RPMI8226 (cell line): Measurements from ENCODE around the gene USP13.
"Not testable (repeated sequence)": the region's sequence is repeated elsewhere in the genome, so short reads cannot be mapped to it uniquely, and the experiment has no call there.

Source experiments
- DNase-seq: peaks from one replicate; pipeline ENCODE4 v3.0.0-alpha.2; 2015

Gene USP13

DNA sequence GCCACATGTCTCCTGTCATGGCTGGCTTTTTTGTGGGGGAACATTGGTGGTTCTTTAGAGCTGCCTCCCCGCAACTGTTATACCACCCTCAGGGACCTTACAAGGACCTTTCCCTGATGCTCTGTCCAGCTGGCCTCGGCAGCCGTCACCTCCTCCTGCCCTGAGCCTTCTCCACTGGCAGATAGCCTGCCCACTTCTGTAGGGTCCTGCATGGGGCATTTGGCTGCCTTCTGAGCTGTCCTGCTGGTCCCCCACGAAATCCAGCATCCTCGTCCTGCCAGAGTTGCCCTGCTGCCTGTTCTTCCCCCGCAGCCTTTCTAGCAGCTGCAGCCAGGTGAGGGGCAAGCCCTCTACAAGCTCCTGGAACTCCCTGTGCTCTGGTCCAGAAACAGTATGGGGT lies 86.2 kb downstream of the USP13 start:
- DNase-seq: no peak

DNA sequence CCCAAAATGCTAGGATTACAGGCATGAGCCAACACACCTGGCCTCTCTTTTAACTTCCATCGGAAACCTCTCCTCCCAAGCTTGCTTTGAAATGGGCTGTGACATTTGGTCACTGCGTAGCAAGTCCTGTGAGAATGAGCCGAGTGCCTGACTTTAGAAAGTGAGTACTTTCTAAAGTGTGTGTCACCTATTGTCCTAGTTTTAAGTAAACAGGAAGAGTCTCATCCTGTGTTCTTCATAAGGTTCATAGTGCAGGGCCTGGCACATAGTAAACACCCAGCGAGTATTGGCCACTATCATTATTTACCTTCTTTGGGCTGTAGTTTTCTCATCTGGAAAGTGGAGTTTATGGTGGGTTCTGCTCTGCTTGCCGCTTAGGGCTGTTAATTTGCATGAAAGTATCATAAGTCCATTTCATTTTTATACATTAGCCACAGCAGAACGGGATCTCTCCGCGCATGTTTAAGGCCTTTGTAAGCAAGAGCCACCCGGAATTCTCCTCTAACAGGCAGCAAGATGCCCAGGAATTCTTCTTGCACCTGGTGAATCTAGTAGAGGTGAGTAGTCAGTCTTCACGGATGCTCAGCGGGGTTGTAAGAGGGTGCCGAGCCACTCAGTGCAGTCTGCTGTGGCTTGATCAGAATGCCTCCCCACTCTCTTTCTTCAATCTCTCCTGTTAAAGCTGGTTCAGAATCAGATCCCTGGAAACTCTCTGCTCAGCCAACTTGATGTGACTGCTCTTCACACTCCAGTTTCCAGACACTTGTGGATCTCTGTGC lies 87.2 kb downstream of the USP13 start:
- DNase-seq: no peak

DNA sequence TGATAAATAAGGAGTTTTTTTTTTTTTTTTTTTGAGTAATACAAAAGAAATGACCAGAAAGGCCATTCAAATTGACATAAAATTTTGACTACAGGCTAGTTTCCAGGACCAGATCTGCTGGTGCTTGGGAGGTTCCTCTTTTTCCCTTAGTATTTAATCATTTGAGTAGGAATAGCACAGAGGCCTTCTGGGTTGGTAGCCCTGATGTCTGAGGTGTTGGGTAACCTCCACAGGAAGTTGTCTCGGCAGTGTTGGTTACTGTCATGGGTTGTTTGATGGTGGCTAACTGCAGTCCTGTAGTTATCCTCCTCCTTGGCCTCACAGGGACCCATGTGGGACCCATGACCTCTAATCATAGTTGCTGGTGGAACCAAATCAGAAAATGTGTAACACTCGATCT lies 91.1 kb downstream of the USP13 start:
- no peak for DNase-seq

DNA sequence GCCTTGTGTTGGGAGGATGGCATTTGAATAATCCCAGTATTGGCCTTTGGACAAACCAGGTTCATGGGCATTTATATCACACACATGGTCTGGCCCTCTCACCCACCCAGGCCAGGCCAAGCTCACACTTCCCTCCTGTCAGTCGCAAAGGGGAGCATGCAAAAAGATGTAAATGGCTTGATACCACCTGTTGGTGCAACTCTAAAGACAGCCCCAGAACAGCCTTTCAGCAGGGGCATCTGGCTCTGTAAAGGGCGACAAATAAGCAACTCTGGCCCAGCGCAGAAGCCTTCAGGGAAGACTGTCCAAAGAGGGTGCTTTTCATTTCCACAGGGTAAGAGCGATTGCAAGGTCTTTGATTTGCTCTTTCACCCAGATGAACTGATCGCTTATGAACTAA lies 91.8 kb downstream of the USP13 start:
- DNase-seq: no peak

DNA sequence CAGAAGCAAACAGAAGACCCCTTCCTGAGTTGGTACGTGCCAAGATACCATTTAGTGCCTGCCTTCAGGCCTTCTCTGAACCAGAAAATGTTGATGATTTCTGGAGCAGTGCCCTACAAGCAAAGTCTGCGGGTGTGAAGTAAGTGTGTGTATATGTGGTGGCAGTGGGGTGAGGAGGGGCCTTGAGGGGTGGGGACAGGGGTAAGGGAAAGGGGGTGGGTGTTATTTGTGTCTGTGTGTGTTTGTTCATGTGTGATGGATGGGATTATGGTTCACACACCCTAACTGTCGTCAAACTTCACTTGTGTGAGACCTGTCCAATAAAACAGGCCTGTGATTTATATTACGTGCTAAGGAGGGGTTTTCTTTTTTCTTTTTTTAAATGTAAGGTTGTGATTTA lies 92.2 kb downstream of the USP13 start:
- DNase-seq: no peak

DNA sequence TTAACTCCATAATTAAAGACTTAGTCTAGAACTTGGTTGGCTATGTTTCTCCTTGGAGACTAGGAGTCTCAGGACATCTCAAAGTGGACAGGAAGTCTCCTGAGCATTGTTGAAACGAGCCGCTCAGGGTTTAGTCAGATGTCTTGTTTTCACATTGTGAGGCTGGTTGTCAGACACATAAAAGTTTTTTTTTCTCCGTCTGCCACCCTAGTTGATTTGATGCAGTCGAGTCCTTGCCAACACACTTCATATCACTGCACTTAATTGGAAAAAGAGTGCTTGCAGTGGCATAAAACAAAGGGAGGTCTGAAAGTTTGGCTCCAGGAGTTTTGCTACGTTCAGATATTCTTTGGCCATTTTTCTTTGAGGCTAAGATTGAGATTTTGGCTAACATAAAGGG lies 92.9 kb downstream of the USP13 start:
- no peak for DNase-seq

DNA sequence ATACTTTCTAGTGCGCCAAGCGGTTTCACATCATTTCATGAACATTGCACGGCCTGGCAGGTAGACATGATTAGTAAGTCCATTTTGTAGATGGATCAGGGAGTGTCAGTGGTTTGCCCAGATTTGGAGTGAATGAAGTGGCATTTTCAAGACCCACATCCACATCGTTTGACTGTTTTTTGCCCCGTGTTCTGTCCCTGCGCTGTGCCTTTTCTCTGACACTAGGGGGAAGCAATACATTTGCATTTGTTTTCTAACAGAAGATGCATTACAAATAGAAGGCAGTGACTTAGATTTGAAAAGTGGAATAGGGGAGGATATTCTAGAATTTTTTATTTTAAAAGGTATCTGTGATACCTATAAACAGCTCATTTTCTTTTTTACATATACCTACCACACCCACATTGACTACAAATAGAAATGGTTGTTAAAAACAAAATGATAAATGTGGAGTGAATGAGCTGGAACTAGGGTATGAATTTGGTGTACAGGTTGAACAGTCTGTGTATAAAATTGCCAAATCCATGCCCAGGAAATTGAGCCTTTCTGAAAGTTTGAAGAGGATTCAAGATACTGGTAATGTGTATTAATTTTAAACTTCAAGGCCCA lies 98.0 kb downstream of the USP13 start:
- peak; percentile 48 for DNase-seq

DNA sequence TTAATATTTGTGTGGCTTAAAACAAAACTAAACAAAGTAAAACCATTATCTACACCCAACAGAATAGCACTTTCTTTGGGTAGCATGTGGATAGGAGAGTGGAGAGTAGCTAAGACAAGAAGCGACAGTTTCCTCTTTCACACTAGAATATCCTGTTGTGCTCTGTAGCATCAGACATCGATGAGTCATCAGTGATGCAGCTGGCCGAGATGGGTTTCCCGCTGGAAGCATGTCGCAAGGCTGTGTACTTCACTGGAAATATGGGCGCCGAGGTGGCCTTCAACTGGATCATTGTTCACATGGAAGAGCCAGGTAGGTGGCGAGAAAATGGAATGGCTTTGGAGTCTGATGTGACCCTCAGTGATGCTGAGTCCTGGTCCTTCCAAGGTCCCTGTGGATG lies 108.1 kb downstream of the USP13 start:
- DNase-seq: no peak

DNA sequence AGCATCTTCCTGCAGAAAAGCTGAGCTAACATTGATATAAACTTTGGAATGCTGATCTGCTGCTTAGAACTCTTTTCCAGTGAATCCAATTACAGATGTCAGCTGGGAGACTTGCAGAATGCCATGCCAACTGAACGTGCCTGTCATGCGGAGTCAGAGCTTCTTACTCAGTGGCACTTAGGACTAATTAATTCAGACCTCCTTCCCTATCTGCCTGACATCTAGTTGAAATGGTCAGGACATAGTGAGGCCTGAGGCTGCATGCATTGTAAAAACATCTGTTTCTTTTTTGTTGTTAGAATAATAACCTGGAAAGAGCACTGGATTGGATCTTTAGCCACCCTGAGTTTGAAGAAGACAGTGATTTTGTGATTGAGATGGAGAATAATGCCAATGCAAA lies 112.6 kb downstream of the USP13 start:
- DNase-seq: no peak

DNA sequence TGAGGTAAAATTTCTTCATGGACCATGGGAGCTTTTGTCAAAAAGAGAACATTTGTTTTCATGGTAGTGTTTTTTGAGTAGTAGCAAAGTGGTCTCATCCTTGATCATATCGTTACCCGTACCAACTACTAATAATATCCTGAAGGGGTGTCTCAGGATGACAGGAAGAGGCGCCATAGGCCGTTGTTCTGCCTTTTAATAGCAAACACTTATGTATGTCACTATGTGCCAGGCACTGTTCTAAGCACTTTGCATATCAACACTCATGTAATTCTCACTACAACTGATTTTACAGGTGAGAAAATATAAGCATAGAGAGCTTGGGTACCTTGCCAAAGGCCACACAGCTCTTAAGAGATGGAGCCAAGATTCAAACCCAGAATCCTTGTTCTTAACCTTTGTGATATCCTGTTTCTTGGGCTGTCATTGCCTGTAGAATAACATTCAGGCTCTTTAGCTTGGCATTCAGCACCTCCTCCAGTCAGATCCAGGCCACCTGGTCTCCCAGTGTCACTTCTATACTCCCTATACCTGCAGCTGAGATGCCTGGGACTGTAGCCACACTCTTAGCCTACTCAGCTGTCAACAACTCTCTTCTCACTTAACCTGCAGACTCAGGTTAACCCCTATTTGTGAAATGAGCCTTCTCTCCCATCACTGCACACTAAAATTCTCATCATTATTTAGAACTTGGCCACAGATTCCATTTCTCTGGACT lies 113.7 kb downstream of the USP13 start:
- DNase-seq: no peak

DNA sequence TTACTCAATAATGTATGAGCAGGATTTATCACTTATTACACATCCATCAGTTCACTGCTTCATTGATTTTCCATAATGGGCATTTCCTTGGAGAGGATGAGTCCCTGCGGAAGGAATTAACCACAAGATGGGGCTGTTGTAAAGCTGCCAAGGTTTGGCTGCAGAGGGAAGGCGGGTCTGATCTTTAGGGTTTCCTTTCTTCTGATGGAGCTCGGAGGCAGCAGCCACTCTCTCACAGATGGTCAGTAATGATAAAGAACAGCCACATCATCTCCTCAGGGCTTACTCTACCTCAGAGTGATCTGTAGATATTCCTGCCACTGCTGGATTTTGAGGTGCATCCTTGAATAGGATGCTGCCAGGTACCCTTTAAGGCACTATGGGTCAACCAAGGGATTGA lies 115.2 kb downstream of the USP13 start:
- DNase-seq: peak; percentile 30

DNA sequence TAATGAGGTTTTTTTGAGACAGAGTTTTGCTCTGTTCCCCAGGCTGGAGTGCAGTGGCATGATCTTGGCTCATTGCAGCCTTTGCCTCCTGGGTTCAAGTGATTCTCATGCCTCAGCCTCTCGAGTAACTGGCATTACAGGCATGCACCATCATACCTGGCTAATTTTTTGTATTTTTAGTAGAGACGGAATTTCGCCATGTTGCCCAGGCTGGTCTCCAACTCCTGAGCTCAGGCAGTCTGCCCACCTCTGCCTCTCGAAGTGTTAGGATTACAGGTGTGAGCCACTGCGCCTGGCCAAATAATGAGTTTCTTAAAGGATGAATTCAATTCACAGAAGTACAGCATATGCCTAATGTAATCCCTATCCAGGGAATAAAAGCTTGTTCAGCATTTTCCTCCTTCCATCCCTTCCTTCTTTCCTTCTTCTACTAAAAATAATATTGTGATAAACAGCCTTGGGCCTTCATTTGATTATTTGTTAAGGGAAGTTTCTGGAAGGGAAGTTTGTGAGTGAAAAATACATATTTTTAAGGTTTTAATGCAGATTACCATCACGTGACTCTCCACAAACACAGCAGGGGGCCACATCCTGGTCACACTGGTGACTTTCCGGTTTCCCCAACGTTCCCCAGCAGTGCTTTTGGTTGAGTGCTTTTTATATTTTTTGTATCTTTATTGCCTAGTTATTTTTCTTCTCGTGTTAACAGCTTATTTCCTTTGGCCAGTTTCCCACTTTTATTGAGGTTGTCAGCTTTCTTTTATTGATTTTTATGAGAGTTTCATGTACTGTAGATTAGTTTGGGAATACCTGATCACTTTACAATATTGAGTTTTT lies 116.8 kb downstream of the USP13 start:
- no peak for DNase-seq

DNA sequence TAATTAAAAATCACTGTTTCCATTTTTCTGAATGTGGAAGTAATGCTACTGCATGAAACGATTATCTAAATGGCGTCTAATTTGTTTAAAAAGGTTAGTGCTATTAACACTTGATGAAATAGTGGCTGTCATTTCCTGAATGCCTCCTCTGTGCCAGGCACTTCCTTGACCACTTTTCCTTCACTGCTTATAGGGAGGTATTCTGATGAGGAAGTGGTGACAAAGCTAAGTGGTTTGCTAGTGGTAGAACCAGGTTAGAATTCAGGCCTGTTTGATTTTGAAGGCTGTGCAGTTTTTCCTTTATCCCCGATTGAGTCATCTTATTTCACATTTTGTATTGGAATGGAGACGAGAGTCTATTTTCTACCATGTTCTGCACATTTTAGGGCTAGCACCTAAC lies 119.0 kb downstream of the USP13 start:
- DNase-seq: no peak

DNA sequence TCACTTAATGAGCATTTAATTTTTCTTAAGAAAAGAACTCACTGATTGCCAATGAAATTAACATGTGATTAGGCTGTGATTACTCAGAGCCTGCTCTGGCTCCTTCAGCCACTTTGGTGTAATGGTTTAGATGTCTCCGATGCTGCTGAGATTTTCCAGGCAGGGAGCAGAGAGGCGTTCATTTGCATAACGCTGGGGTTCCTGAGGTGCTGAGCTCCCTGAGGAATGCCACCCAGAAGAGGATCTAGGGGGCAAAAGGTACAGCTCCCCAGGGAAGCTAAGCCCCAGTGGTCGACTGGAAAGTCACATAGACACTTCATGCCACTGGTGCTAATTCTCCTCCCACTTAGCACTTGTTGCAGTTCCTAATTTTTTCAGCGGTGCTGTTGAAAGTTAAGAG lies 119.5 kb downstream of the USP13 start:
- DNase-seq: no peak

DNA sequence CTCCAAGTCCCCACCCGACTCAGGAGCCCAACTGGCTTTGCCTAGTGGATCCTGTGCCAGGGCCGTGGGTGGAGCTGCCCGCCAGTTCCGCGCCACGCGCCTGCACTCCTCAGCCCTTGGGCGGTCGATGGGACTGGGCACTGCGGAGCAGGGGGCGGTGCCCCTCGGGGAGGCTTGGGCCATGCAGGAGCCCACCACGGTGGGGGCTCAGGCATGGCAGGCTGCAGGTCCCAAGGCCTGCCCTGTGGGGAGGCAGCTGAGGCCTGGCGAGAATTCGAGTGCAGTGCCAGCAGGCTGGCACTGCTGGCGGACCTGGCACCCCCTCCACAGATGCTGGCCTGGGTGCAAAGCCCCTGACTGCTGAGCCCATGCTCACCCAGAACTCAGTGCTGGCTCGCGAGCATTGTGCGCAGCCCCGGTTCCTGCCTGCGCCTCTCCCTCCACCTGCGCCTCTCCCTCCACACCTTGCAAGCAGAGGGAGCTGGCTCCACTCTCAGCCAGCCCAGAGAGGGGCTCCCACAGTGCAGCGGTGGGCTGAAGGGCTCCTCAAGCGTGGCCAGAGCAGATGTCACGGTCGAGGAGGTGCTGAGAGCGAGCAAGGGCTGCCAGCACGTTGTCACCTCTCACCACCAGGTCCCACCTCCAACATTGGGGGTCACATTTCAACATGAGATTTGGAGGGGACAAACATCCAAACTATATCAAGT lies 122.7 kb downstream of the USP13 start:
- no peak for DNase-seq

DNA sequence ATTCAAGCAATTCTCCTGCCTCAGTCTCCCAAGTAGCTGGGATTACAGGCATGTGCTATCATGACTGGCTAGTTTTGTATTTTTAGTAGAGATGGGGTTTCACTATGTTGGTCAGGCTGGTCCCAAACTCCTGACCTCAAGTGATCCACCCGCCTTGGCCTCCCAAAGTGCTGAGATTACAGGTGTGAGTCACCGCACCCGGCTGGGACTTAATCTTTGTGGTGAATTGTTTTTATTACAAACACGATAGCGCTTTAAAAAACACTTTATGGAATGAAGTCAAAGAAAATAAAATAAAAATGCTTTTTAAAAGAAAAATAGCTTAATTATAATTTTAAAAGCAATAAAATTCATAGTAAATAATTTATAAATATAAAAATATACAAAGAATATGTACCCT lies 130.0 kb downstream of the USP13 start:
- DNase-seq: not testable (repeated sequence)

DNA sequence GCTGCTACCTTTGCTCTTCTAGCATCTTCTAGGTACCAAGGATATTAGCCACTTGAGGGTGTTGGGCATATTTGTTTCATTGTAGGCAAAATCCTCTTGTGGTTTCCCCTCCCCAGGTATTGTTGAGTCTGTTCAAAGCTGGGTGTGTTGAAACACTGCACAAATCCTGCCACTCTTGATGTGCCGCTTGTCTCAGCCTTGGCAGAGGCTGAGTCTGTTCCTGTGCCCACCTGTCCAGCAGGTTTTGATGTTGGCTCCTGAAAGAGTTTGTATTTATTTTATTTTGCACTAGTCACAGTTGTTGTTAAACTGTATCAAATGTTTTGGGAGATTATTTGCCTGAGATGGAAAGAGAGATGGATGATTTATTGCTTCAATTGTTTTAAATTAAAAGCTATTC lies 136.2 kb downstream of the USP13 start:
- DNase-seq: no peak

DNA sequence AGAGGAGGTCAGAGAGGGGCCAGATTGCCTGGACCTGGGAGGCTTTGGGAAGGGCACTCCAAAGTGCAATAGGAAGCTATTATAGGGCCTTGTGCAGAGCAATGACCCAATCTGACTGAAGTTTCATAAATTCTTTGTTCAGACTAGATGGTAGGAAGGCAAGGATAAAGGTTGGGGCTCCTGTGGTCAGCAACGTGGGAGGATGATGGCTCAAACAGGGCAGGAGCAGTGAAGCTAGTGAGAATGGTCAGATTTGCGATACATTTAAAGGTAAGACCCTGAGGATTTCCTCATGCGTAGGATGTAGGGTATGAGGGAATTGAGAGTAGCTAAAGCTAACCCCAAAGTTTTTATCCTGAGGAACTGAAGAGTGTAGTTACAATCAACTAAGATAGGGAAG lies 139.0 kb downstream of the USP13 start:
- DNase-seq: no peak

DNA sequence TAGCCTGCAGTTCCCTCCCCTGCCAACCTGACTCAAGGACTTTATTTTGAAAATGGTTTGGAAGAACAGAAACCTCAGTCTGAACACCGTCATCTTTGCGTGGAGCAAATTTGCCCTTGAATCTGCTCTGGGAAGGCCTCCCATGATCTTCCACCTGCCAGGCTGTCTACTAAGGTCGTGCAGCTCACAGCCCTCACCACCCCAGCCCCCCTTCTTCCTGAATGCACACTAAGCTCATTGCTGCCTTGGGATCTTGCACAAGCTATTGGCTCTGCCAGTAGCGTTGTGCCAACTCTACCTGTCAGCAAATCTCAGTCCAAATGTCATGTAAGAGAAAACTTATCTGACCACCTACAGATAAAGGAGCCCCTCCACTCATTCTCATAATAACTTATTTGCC lies 141.5 kb downstream of the USP13 start:
- DNase-seq: no peak

DNA sequence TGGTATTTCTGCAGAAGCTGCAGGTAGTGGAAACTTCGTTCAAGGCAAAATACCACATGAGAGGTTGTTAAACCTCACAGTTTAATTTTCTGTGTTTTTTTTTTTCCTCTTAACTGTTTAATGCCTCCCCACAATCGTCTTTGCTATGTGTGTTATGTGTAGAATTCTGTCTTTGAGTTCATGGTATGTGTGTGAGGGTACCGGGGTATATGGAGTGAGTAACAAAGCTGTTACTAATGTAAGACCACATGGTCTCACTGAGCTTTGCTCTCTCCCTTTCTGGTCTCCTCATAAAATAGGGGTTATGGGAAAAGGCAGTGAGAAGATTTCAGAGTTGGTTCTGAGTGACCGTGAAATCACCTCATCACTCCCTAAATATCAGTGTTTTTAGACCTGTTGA lies 143.6 kb downstream of the USP13 start:
- no peak for DNase-seq

DNA sequence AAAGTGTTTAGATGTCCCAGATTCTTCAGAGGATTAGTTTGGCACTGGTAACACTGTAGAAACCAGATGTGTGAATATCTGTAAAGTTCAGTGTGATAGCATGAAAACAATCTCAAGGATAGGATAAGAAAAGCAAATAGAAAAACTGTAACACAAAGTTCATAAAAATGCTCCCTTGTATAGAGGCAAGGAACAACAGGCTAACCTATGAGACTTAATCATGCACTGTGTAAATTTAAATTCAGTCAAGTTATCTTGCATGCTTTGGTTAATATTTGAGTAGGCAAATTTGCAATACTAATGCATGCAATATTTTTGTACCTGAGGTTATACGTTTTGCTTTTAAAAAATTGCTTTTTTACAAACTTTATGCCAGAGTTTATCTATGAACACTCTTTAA lies 144.4 kb downstream of the USP13 start:
- DNase-seq: no peak

DNA sequence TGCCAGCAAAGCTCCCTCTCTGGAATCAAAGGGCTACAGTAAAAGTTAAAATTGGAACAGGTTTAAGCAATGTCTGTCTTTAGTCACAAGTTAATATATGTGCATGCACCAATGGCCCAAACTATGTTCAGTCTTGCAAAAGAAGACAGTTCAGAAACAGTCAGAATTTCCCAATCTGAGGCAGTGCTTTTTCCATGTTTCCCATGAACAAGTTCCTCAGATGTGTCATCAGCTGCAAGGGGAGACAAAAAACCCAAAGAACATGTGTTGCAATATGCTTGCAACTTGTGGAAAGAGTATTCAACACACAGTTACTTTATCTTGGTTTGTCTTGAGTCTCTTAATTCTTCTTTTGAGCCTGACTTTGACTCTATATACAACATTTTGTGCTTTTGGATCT lies 148.4 kb downstream of the USP13 start:
- no peak for DNase-seq

DNA sequence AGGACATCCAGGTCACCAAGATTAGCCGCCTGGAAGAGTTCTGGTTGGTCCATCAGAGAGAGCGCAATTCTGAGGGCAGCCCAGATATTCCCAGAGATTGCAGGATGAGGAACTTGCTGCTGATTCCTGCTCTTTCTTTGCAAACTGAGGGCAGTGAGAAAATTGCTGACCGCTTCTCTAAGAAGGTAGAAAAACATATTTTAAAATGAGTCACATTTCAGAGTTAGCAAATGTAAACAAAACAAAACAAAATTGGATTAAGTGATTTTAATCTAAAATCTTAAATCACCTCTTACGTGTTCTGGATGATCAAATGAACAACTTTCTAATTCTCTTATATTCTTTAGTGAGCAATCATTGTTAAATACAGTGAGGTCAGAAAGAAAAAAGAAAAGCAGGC lies 149.0 kb downstream of the USP13 start:
- DNase-seq: no peak
